ENCODE measurements around the gene PPP1R12C. TPM values are rescaled to one million over a fixed set of nuclear protein-coding genes. Genes with fewer than 3 reads are reported as not detected.

The PPP1R12C gene
- total RNA-seq, 2 experiments from 2014 or later, result 123 to 136 TPM

DNA sequence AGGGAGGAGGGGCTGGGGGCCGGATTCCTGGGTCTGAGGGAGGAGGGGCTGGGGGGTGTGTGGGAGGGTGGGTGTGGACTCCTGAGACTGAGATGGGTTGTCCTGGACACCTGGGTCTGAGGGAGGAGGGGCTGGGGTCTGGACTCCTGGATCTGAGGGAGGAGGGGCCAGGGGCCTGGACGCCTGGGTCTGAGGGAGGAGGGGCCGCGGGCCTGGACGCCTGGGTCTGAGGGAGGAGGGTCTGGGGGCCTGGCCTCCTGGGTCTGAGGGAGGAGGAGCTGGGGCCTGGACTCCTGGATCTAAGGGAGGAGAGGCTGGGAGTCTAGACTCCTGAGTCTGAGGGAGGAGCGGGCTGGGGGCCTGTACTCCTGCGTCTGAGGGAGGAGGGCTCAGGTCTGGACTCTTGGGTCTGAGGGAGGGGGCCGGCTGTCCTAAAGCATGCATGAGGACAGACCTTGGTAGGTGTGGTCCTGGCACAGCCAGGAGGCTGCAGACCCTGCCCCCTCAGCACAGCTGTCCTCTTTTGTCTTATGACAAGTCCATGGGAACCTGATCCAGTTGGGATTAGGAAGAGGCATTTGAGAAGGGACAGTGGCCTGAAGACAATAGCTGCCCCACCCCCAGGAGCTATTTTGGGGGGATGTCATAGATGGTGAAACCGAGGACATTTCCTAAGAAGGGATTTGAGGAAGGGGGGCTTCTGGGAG lies 30.3 kb upstream of the PPP1R12C start:
- no peak overlapping the region for H3K27ac ChIP-seq (ENCODE audit: low read depth in 1 of 2, low read length in 2 of 2)
- Mint-ChIP-seq H3K9me3 (peaks cover 6% of the 10 kb centered on the region), H3K27ac (no peak overlapping the region), H3K36me3 (ENCODE audit: low read depth) (no peaks in the 10 kb centered on the region), H3K4me3 (no peak overlapping the region), H3K27me3 (peaks cover 49% of the 10 kb centered on the region), H3K4me1 (ENCODE audit: low read depth) (peaks cover 17% of the 10 kb centered on the region)
- no peak overlapping the region for H3K4me3 ChIP-seq (ENCODE audit: low read length)
- DNase-seq (no peak), ATAC-seq (ENCODE audit: poor library complexity) (no peak)
- POLR2A ChIA-PET, result no interaction called here
- H3K4me1 ChIP-seq (ENCODE audit: insufficient read depth, low read length), result peaks cover 18% of the 10 kb centered on the region
- TF ChIP-seq, protein P1, sequence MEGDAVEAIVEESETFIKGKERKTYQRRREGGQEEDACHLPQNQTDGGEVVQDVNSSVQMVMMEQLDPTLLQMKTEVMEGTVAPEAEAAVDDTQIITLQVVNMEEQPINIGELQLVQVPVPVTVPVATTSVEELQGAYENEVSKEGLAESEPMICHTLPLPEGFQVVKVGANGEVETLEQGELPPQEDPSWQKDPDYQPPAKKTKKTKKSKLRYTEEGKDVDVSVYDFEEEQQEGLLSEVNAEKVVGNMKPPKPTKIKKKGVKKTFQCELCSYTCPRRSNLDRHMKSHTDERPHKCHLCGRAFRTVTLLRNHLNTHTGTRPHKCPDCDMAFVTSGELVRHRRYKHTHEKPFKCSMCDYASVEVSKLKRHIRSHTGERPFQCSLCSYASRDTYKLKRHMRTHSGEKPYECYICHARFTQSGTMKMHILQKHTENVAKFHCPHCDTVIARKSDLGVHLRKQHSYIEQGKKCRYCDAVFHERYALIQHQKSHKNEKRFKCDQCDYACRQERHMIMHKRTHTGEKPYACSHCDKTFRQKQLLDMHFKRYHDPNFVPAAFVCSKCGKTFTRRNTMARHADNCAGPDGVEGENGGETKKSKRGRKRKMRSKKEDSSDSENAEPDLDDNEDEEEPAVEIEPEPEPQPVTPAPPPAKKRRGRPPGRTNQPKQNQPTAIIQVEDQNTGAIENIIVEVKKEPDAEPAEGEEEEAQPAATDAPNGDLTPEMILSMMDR (IDR thresholded peaks at IDR 0.05), result no peak
- intact Hi-C loops (cut with DNase I, micrococcal nuclease), result no loop called here
- no peaks in the 10 kb centered on the region for H3K36me3 ChIP-seq (ENCODE audit: insufficient read depth, low read length)
- H3K27me3 ChIP-seq (ENCODE audit: control insufficient read depth in 1 of 2, insufficient read depth in 2 of 2, low read length in 2 of 2), result peaks cover 47 to 52% of the 10 kb centered on the region in 2 experiments
- H3K9me3 ChIP-seq (ENCODE audit: control insufficient read depth in 1 of 2, insufficient read depth in 1 of 2, low read length in 2 of 2), result peaks cover 10 to 25% of the 10 kb centered on the region in 2 experiments
- CTCF ChIA-PET, result no interaction called here

DNA sequence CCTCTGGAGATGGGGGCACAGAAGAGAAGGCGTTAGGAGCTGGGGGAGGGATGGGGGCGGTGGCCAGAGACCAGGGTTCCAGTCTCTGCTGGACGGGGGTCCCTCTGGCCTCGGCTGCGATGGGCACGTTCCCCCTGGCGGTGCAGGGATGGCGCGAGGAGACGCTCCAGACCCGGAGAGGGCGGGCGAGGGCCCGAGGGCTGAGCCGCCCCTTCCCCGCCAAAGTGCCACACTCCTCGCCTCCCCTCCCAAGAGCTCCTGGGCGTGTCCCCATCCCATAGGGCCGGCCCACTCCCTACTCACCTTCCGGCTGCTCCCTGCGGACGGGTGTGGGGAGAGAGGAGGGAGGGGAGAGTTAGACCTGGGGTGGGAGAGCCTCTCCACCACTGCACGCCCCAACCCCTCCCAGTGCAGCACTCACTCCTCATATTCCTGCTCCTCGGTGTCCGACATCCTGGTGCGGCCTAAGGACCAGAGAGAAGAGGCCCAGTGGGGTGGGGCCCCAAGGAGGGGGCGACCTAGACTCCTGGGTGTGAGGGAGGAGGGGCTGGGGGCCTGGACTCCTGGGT lies 29.4 kb upstream of the PPP1R12C start:
- no peak overlapping the region for H3K4me3 ChIP-seq (ENCODE audit: low read length)
- H3K4me1 ChIP-seq (ENCODE audit: insufficient read depth, low read length), result peaks cover 16% of the 10 kb centered on the region
- no peaks in the 10 kb centered on the region for H3K36me3 ChIP-seq (ENCODE audit: insufficient read depth, low read length)
- ChIA-PET CTCF (no interaction called here), POLR2A (no interaction called here)
- DNase-seq (no peak), ATAC-seq (ENCODE audit: poor library complexity) (no peak)
- H3K27me3 ChIP-seq (ENCODE audit: control insufficient read depth in 1 of 2, insufficient read depth in 2 of 2, low read length in 2 of 2), result peaks cover 51 to 54% of the 10 kb centered on the region in 2 experiments
- intact Hi-C loops (cut with DNase I, micrococcal nuclease), result no loop called here
- H3K27ac ChIP-seq (ENCODE audit: low read depth in 1 of 2, low read length in 2 of 2), result no peak overlapping the region
- no peak overlapping the region for H3K4me3 Mint-ChIP-seq
- TF ChIP-seq, protein P1 (IDR thresholded peaks at IDR 0.05), result no peak
- no peak overlapping the region for H3K27ac Mint-ChIP-seq
- H3K27me3 Mint-ChIP-seq, result peaks cover 54% of the 10 kb centered on the region
- H3K4me1 Mint-ChIP-seq (ENCODE audit: low read depth), result peaks cover 11% of the 10 kb centered on the region
- peaks cover 4 to 16% of the 10 kb centered on the region in 2 experiments for H3K9me3 ChIP-seq (ENCODE audit: control insufficient read depth in 1 of 2, insufficient read depth in 1 of 2, low read length in 2 of 2)
- peaks cover under 1% of the 10 kb centered on the region for H3K9me3 Mint-ChIP-seq
- no peaks in the 10 kb centered on the region for H3K36me3 Mint-ChIP-seq (ENCODE audit: low read depth)

DNA sequence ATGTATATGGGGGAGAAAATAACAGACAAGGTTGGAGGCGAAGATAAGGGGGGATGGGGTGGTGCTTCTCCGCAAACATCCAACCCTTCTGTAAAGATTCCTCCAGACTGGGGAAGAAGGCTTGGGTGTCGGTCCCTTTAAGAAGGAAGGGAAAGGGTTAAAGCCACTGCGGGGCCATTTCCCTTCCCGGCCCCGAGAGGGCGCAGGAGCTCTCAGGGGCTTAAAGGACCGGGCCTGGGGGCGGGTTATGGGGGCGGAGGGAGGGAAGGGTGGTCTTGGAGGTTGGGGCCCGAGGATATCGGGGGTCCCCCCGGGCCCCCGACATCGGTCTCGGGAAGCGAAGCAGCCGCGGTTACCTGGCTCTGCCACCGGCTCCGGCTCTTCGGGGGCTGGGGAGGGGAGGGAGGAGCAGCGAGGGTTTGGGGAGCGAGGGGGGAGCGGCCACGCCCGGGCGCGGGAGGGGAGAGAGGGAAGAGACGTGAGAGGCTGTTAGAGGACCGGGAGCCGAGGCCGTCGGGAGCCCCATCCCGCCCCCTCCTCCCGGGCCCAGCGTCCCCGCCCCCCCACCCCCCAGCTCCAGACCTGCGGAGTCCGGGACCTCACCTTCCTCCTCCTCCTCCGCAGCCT lies 28.8 kb upstream of the PPP1R12C start:
- DNase-seq (peak in 2 of 14 experiments; percentile 44 to 53), ATAC-seq (ENCODE audit: poor library complexity) (peak; percentile 43)
- no peaks in the 10 kb centered on the region for H3K36me3 ChIP-seq (ENCODE audit: insufficient read depth, low read length)
- Mint-ChIP-seq H3K36me3 (ENCODE audit: low read depth) (no peaks in the 10 kb centered on the region), H3K4me3 (no peak overlapping the region), H3K27me3 (peaks cover 54% of the 10 kb centered on the region), H3K9me3 (no peaks in the 10 kb centered on the region), H3K4me1 (ENCODE audit: low read depth) (peaks cover 6% of the 10 kb centered on the region), H3K27ac (no peak overlapping the region)
- H3K27me3 ChIP-seq (ENCODE audit: control insufficient read depth in 1 of 2, insufficient read depth in 2 of 2, low read length in 2 of 2), result peaks cover 57 to 60% of the 10 kb centered on the region in 2 experiments
- peaks cover 0 to 11% of the 10 kb centered on the region in 2 experiments for H3K9me3 ChIP-seq (ENCODE audit: control insufficient read depth in 1 of 2, insufficient read depth in 1 of 2, low read length in 2 of 2)
- TF ChIP-seq, protein P1 (IDR thresholded peaks at IDR 0.05), result no peak
- H3K4me3 ChIP-seq (ENCODE audit: low read length), result no peak overlapping the region
- intact Hi-C loops (cut with DNase I, micrococcal nuclease), result no loop called here
- CTCF ChIA-PET, result no interaction called here
- POLR2A ChIA-PET, result no interaction called here
- H3K27ac ChIP-seq (ENCODE audit: low read depth in 1 of 2, low read length in 2 of 2), result no peak overlapping the region
- H3K4me1 ChIP-seq (ENCODE audit: insufficient read depth, low read length), result peaks cover 20% of the 10 kb centered on the region

All from CD4-positive, alpha-beta T cell (primary cell).